ENCODE measurements around the gene NRCAM.
"Not testable (repeated sequence)": the region's sequence is repeated elsewhere in the genome, so short reads cannot be mapped to it uniquely, and the experiment has no call there.

Gene NRCAM

DNA sequence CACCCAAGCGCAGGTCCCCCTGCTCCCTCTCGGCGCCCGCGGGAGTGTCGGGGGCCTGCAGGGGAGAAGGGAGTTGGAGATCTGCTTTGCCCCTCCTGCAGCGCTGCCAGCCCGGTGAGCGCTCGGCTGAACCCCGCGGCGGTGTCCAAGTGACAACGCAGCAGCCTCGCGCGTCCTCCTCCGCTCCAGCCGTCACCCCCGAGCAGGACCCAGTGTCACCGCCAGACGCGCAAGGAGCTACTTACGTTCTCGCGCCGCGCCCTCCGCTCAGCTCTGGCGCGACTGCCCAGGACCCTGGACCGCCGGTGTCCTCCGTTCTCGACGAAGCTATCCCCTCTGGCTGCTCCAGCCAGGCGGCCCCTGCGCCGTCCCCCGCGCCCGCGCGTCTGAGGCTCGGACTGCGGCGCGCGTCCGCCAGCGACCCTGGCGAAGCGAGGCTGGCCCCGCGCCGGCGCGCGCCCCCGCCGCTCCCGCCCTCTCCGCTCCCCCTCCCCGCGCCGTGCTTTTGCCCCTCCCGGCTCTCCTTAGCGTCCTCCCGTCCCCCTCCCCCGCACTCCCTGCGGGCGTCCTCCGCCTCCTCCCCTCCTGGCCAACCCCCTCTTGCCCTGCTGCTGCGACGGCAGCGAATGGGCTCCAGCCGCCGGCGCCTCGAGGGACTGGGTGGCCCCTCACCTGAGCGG lies at the start of gene NRCAM:
Gene NRCAM, minus strand, starts transcription at position 439 of the 680 bp plus-strand sequence. CDS start 216,372 bp downstream, outside the sequence.
- DNase-seq (ENCODE audit: low spot score): no peak

DNA sequence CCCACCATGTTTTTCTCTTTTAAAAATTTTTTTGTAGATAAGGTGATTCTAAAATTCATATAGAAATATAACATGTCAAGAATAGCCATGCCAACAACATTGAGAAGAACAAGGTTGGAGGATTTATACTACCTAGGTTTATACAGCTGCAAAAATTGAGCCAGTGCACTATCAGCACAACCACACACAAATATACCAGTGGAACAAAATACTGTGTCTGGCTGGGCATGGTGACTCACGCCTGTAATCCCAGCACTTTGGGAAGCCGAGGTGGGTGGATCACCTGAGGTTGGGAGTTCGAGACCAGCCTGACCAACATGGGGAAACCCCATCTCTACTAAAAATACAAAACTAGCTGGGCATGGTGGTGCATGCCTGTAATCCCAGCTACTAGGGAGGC lies 48.3 kb upstream of the NRCAM start:
- DNase-seq (ENCODE audit: low spot score): not testable (repeated sequence)

DNA sequence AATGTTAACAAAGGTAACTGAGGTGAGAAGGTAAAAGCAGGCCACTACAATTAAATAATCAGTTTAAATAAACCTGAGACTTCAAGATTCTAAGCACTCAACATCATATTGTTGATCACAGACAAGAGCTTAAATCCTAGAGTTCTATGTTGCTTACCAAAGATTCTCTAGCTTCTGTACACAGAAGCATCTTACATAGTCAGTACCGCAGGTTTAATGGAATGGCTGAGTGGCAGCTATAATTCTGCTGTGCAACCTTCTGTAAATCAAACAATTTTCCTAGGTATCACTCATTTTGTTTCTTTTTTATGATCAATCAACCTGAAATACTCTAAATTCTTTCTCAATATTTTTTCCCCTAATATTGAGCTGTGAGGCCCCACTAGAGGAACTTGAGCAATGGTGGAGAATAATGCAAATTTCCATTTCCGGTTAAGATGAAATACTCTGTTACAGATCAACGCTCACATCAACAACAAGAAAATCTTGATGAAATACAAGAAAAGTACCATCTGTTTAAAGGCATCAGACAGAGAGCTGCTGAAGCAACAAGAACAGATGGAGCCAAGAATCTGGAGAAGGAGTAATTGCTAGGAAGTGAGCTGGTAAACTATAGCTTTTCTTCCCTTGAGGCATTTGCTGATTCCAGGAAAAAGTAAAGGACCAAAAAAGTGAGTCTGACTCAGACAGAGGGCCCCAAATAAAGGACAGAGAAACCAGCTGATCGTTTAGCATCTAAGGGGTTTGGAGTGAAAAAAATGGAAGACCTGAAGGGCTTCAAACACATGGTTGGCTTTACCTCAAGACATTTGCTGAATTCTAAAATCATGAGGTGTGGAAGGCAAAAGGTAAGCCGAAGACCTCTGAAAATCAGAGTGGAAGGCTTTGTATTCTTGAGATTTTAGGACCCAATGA lies 47.1 kb upstream of the NRCAM start:
- no peak for DNase-seq (ENCODE audit: low spot score)

DNA sequence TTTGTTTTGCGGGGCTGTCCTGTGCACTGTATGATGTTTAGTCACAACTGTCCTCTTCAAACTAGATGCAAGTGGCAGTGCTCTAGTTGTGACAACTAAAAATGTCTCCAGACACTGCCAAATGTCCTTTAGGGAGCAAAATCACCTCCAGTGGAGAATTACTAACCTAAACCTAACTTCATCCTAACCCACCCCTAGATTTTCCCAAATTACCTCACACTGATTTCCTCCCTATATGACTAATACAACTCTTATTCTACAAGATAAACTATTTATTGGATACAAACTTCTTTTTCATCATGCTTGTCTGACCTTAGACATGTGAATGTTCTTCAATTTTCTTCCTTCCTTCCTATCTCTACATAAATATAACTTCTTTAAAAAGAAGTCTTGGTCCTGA lies 43.3 kb upstream of the NRCAM start:
- no peak for DNase-seq (ENCODE audit: low spot score)

DNA sequence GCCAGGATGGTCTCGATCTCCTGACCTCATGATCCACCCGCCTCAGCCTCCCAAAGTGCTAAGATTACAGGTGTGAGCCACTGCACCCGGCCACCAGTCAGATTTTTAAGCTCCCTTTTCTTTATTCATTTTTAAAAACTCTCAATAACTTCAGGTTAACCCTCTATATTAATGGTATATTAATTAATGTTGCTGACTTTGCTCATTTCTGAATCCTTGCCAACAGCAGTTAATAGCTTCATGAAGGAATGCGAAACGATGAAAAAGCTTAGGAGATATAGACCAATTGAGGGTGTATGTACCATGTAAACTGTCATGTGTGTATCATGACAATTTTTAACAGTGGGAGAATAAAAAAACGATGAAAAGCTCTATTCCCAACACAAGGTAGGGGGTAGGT lies 42.2 kb upstream of the NRCAM start:
- DNase-seq (ENCODE audit: low spot score): no peak

DNA sequence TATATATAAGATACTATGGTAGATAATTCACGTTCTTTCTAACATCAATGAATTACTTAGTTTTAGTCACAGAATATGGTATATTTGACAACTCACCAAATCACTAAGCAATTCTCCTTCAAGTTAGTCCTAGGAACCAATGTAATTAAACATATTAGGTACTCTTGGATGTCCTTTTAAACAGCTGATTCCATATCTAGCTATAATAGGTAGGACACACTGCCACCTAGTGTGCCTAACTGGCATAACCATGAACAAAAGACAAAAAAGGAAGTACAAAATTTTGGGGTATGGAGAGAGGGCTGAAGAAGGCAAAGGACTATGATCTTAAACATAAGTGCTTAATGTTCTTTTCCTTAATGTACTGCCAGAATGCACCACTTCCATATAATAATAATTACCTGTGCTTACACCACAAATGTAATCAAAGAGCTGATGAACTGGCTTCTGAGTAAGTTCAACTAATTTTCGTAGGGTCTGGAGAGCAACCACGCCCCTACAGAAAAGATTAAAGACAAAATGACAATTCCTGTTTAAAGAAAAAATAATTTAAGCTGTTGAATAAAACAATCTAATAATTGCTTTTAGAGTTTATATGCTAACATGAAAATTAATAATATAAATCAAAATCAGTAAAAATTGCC lies 41.0 kb upstream of the NRCAM start:
- DNase-seq (ENCODE audit: low spot score): peak; percentile 66

DNA sequence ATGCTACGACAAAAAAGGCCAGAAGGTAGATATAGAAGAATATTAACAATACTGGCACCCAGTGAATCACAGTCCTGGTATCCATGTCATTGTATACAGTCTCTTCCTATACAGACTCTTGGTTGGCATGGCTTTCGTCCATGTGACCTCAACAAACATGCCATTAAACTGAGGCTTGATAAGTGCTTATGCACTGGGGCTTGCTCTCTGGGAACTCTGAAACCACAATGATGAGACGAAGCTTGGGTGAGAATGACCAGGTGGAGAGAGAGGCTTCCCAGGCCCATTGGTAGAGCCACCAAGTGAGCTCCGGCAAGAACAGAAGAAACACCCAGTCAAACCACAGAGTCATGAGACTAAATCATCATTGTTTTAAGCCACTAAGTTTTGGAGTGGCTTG lies 36.5 kb upstream of the NRCAM start:
- DNase-seq (ENCODE audit: low spot score): no peak

DNA sequence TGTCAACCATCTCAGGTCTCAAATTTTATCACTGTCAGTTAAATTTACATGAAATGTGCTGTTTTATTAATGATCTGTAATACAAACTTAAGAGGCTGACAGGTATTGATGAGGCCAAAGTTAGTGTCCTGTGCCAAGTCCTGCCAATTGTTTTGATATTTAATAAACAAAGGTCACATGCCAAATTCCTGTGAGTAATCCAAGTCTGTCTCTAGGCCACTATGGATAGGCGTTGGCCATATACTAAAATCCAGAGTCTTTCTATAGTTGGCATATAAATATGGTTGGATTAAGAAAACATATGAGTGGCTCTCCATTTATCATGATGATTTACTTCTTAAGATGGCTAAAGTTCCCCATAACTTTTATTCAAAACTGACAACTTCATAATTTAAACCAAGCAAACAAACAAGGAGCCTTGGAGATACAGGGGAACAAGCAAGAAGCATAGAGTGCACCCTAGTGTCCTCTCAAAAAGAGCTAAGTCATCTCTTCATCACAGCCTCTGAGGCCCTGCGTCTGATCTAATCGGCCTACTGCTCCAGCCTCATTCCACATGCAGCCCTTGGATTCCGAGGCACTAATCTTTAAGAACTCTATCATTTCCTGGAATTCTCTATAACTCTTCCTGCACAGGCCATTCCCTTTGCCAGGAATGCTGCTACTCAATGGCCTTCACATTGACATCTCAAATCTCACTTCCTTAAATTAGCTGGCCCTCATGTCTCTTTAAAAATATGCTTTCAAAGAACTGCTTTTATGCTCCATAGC lies 32.7 kb upstream of the NRCAM start:
- no peak for DNase-seq (ENCODE audit: low spot score)

DNA sequence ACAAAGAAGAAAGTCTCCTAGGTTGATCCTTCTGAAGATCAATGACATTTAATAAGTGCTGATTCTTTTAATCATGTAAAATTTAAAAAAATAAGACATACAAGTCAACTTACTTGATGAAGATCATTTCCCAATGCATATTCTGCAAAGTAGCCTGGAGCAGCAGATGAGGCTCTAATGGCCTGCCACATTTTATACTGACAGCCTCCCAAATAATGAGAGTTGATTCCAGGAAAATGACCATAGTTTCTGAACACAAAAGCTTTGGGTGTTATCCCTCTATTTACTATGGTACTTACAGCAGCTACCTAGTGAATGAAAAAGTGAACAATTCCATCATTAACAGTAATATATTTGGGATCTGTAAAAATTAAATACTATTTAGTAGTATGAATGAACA lies 31.4 kb upstream of the NRCAM start:
- no peak for DNase-seq (ENCODE audit: low spot score)

DNA sequence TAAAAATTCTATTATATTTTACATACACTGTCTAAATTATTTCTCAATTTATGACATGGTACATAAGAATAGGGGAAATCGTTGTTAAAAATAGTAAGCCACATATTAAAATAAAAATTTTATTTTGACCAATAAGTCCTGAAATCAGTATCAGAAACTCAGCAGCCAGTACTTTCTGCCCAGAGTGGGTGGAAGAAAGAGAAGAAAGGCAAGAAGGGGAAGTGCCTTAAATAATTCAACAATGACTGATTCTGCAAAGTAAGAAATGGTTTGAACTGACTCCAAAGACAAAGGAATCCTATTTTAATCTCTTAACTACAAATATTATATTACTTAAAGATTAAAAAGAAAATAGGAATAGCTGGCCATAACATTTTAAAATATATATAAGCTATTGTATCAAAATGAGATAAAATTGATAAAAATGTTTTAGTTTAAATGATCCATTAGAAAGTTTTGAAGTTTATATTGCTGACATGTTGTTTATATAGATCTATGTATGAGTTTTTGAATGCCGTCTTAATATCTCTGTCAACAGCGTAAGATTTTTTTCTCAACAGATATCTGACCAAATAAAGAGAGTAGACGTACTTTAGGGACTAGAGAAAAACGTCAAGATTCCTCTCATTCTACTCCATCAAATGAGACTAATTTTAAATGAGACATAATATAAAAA lies 30.2 kb upstream of the NRCAM start:
- no peak for DNase-seq (ENCODE audit: low spot score)

DNA sequence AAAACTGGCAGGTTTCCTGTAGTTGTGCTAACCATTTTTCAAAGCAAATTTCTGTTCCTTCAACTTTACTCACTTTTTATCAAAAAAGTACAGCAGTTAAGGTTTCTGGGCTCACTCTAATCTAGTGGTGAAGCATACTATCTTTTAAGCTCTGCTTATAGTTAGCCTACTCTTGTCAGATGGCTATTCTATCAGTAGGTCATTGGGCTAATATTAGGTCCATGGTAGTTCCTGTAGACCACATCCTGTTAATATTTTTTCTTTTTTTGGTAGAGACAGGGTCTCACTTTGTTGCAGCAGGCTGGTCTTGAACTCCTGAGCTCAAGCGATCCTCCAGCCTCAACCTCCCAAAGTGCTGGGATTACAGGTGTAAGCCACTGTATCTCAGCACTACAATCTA lies 27.9 kb upstream of the NRCAM start:
- no peak for DNase-seq (ENCODE audit: low spot score)

DNA sequence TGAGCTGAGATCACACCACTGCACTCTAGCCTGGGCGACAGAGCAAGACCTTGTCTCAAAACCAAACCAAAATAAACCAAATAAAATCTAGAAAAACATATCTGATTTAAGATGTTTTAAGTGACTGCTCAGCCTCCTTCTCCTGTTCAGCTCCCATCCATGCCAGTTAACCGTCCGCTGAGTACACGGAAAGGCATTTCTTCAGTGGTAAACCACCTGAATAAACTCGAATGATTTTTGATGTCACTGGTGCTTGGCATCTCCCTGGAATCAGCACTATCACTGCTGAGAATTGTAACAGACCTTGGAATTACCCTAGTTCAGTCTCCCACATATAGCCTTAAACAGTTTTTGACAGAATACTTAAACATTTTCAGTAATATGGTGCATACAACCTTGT lies 24.1 kb upstream of the NRCAM start:
- no peak for DNase-seq (ENCODE audit: low spot score)

DNA sequence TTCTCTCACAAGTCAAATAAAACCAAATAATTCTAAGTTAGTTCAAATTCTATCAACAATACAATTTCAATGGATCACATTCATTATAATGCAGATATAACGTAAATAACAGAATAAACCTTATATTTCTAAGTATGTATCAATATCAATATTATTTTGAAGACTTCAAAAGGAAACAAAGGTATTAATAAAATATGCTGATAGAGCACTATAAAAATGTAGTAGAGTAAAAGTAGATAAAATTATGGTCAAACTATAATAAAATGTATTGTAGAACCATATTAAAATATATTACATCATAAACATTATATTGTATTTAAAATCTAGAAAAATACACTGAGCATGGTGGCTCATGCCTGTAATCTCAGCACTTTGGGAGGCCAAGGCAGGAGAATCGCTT lies 23.5 kb upstream of the NRCAM start:
- no peak for DNase-seq (ENCODE audit: low spot score)

DNA sequence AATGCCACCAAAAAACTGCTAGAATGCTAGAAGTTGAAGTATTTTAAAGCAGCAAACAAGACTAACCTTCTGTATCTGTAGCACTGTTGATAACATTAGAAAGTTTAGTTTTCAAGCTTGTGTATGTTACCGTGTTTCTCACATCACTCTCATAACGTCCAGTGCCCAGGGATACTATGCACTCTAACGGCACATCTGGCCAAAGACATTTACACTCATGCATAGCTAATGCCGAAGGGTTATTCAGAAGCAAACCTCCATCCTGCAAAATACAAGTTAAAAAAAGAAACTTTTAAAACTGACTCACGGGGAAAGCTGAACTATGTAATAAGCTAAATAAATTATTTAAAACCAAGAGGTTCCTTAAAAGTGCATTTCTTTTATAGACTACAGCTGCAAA lies 22.9 kb upstream of the NRCAM start:
- no peak for DNase-seq (ENCODE audit: low spot score)

DNA sequence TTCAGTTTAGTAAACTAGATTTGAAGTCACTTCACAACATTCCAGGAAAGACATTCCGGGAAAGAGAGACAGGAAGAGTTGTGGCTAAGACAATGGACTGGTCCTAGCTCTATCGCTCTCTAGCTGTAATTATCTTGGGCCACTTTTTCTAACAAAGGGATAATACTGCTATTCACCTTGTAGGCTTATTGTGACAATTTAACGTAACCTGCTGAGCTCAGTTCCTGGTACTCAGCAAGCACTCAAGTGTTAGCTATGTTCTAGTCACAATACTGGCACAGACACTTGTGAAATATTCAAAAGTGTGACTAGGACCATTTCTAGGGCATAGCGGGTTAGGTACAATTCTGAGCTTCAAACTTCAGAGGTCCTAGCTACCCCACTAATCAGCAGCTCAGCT lies 12.0 kb upstream of the NRCAM start:
- no peak for DNase-seq (ENCODE audit: low spot score)

DNA sequence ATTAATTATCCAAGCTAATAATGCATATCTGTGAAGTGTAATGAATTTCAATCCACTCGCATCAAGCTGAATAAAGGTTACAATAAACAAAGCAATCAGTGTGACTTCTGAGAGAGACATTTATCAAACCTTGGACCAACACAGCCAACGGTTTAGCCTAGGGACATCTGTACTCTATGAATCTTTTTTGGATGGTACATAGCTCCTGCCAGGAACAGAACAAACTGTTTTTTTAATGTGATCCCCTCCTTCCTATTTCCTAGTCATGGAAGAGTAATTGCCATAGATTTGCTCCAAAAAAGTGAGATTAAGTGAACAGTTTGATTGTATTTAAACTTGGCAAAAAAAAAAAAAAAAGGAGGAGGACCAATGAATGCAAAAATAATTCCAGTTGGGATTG lies 11.2 kb upstream of the NRCAM start:
- DNase-seq (ENCODE audit: low spot score): no peak

DNA sequence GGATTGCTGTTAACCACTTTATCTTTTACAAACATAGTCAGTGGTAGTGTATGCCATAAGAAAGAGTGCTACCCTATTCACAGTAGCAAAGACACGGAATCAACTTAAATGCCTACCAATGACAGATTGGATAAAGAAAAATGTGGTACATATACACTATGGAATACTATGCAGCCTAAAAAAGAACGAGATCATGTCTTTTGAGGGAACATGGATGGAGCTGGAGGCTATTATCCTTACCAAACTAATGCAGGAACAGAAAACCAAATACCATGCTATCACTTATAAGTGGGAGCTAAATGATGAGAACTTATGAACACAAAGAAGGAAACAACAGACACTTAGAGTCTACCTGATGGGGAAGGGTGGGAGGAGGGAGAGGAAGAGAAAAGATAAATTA lies 10.1 kb upstream of the NRCAM start:
- DNase-seq (ENCODE audit: low spot score): not testable (repeated sequence)

DNA sequence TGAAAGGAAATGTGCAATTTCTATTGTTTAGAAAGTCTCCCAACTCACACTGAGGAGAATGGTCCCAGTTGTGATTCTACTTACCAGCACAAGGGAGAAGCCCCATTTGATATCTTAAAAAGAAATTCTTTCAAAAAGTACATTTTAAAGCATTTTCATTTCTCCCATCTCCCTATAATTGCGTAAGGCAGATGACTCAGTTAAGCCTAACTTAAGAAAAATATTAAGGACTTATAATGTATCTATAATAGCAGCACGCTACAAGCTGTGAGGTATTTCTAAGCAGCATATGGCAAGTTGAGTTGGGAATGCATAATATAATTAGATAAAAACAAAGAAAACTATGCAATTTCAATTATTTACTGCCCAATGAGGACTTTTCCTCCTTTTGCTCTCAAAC lies 8.5 kb upstream of the NRCAM start:
- no peak for DNase-seq (ENCODE audit: low spot score)

DNA sequence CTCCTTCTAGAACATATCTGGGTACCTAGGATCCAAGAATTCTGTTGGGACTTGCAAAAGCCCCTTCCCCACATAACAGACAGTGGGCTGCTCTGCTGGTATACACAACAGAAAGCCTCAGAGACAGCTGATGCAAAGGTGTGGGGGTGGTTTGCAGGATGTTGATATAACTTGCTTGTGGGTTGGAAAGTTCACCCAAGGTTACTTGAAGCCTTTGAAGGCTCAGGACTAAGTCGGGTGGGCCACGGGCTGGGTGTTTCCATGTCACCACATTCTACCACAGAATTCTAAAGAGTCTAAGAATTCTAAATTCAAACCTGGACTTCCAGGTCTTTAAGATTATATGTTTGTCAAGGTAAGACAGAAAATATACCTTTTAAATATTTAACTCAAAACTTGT lies 7.4 kb upstream of the NRCAM start:
- DNase-seq (ENCODE audit: low spot score): no peak

DNA sequence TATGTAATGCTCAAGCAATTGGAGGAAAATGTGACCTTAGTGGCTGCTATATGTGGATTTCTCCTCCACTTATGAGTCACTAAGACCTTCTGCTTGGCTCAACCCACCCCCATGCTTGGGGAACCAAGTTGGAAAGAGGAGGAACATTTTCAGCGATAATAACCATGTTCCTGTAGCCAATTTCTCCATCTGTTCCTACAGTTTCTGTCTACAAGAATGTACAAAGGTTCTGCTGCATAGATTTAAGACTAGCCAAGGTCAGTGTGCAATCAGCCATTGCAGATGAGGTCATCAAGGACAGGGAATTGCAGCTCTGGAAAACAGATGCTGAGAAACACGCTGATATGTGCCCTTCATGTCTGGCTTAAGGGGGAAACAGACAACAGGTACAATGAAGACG lies 5.6 kb upstream of the NRCAM start:
- DNase-seq (ENCODE audit: low spot score): no peak

DNA sequence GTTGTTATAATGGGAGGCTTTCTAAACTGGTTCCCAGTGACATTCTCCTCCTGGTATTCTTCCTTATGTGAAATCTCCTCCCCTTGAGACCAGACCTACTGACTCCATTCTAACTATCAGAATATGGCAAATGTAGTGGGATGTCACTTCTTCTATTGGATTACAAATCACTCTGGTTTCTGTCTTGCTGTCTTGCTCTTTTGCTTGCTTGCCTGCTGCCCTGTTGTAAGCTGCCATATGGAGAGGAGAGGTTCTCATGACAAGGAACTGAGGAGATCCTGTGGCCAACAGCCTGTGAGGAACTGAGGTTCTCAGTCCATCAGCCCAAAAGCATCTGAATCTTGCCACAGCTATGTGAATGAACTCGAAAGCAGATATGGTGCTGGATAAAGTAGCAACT lies 4.7 kb upstream of the NRCAM start:
- DNase-seq (ENCODE audit: low spot score): no peak

Data from CD4-positive, alpha-beta T cell treated with Interleukin-2 at 100 ng/mL for 4 hours (primary cell).